ENCODE results near the gene LMBRD2. TPM values are rescaled to one million over a fixed set of nuclear protein-coding genes. Genes with fewer than 3 reads are reported as not detected.

Gene LMBRD2
- total and polyA plus RNA-seq, 10 of the 15 experiments (the other 5 are each of a cell fraction or from before 2014, with no cell fraction given): 0.90 to 9.8 (median 6.5) TPM

GRCh38 chr5:36105819-36106218, 45.9 kb downstream of the LMBRD2 start:
- no peak overlapping the region for H2AFZ ChIP-seq (ENCODE audit: control insufficient read depth, low read depth, low read length)
- intact Hi-C loops (cut with micrococcal nuclease; ENCODE audit: unreplicated experiment) (no loop called here), in situ Hi-C loops (cut with MboI) (no loop called here)
- ATAC-seq (no peak), FAIRE-seq (no peak), DNase-seq (ENCODE audit: low read depth, low spot score) (no peak)
- TF ChIP-seq STAT3 (IDR thresholded peaks at IDR 0.05; ENCODE audit: low read depth, low read length): no peak
- TF ChIP-seq ATF7 (IDR thresholded peaks at IDR 0.05; ENCODE audit: low read depth): no peak
- TF ChIP-seq BRCA1 (IDR thresholded peaks at IDR 0.05; ENCODE audit: low read depth, low read length): no peak
- TF ChIP-seq NFYB (IDR thresholded peaks at IDR 0.05; ENCODE audit: insufficient read depth, low read depth, low read length): no peak
- no peak for TF ChIP-seq DPF2 (IDR thresholded peaks at IDR 0.05)
- TF ChIP-seq, protein P1, sequence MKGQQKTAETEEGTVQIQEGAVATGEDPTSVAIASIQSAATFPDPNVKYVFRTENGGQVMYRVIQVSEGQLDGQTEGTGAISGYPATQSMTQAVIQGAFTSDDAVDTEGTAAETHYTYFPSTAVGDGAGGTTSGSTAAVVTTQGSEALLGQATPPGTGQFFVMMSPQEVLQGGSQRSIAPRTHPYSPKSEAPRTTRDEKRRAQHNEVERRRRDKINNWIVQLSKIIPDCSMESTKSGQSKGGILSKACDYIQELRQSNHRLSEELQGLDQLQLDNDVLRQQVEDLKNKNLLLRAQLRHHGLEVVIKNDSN (IDR thresholded peaks at IDR 0.05; ENCODE audit: borderline replicate concordance, extremely low read length, insufficient read depth, low read depth, low read length): no peak
- no TSS peak for BruUV-seq (replicated peaks)
- peaks cover 0 to 2% of the 10 kb centered on the region in 2 experiments; a peak in 3 of 4 replicates for H3K36me3 ChIP-seq (ENCODE audit: control insufficient read depth in 2 of 2, insufficient read depth in 2 of 2, low read length in 1 of 2)
- no peak overlapping the region for H3K4me3 ChIP-seq
- no peaks in the 10 kb centered on the region for H3K9me3 ChIP-seq (replicated peaks; ENCODE audit: control insufficient read depth, insufficient read depth, low read length)
- WGBS (ENCODE audit: insufficient coverage, insufficient replicate concordance, low lambda C conversion rate, missing lambda C conversion rate): 98% methylated on average over 2 of the region's 2 CpGs
- RAD21 ChIA-PET (ENCODE audit: unreplicated experiment): no interaction called here
- no peak overlapping the region for H3K27ac ChIP-seq (ENCODE audit: control insufficient read depth, insufficient read depth)
- POLR2A ChIA-PET: no interaction called here
- no peak overlapping the region for H3K4me2 ChIP-seq (ENCODE audit: control insufficient read depth, insufficient read depth)
- no peaks in the 10 kb centered on the region for H4K20me1 ChIP-seq (ENCODE audit: control insufficient read depth, insufficient read depth)
- SMC1A ChIA-PET (ENCODE audit: uncharacterized antibody, unreplicated experiment): no interaction called here
- H3K4me1 ChIP-seq (ENCODE audit: control insufficient read depth, insufficient read depth, low read length): no peaks in the 10 kb centered on the region
- CTCF ChIA-PET: interaction anchor here (0.7 to 1.9 kb wide), 2 partner anchors 27 to 52 kb away, joined by 3 to 10 read pairs; no protein-coding TSS in a partner anchor
- no peak overlapping the region for H3K9ac ChIP-seq (ENCODE audit: control insufficient read depth, insufficient read depth, low read length)
- no peaks in the 10 kb centered on the region for H3K27me3 ChIP-seq (replicated peaks in 1 of 2; ENCODE audit: control insufficient read depth in 2 of 2, insufficient read depth in 2 of 2, low read length in 1 of 2)
- no peaks in the 10 kb centered on the region for H3K79me2 ChIP-seq (ENCODE audit: control insufficient read depth, insufficient read depth, low read length)

GRCh38 chr5:36099748-36100147, 51.9 kb downstream of the LMBRD2 start:
- no TSS peak for BruUV-seq (replicated peaks)
- intact Hi-C loops (cut with micrococcal nuclease; ENCODE audit: unreplicated experiment) (no loop called here), in situ Hi-C loops (cut with MboI) (no loop called here)
- H3K79me2 ChIP-seq (ENCODE audit: control insufficient read depth, insufficient read depth, low read length): no peaks in the 10 kb centered on the region
- no peaks in the 10 kb centered on the region for H3K27me3 ChIP-seq (replicated peaks in 1 of 2; ENCODE audit: control insufficient read depth in 2 of 2, insufficient read depth in 2 of 2, low read length in 1 of 2)
- H3K36me3 ChIP-seq (ENCODE audit: control insufficient read depth in 2 of 2, insufficient read depth in 2 of 2, low read length in 1 of 2): no peaks in the 10 kb centered on the region
- ChIA-PET CTCF (no interaction called here), RAD21 (ENCODE audit: unreplicated experiment) (no interaction called here), SMC1A (ENCODE audit: uncharacterized antibody, unreplicated experiment) (no interaction called here), POLR2A (no interaction called here)
- H3K9me3 ChIP-seq (replicated peaks; ENCODE audit: control insufficient read depth, insufficient read depth, low read length): no peaks in the 10 kb centered on the region
- H3K4me1 ChIP-seq (ENCODE audit: control insufficient read depth, insufficient read depth, low read length): no peaks in the 10 kb centered on the region
- no peak overlapping the region for H3K9ac ChIP-seq (ENCODE audit: control insufficient read depth, insufficient read depth, low read length)
- no peak overlapping the region for H2AFZ ChIP-seq (ENCODE audit: control insufficient read depth, low read depth, low read length)
- DNase-seq (ENCODE audit: low read depth, low spot score) (no peak), FAIRE-seq (no peak), ATAC-seq (no peak)
- no peaks in the 10 kb centered on the region for H4K20me1 ChIP-seq (ENCODE audit: control insufficient read depth, insufficient read depth)
- no peak overlapping the region for H3K4me2 ChIP-seq (ENCODE audit: control insufficient read depth, insufficient read depth)
- no peak overlapping the region for H3K4me3 ChIP-seq
- no peak overlapping the region for H3K27ac ChIP-seq (ENCODE audit: control insufficient read depth, insufficient read depth)
- 95% methylated on average over 3 of the region's 3 CpGs for WGBS (ENCODE audit: insufficient coverage, insufficient replicate concordance, low lambda C conversion rate, missing lambda C conversion rate)
- TF ChIP-seq SMC3 (IDR thresholded peaks at IDR 0.05; ENCODE audit: borderline replicate concordance, low read length) (no peak), BCL11A (IDR thresholded peaks at IDR 0.05; ENCODE audit: low read depth, low read length) (no peak), TCF12 (IDR thresholded peaks at IDR 0.05; ENCODE audit: low read depth, low read length) (no peak), SIX5 (IDR thresholded peaks at IDR 0.05; ENCODE audit: low read depth, low read length, severe bottlenecking) (no peak), CEBPZ (IDR thresholded peaks at IDR 0.05; ENCODE audit: low read depth, low read length) (no peak), ZNF217 (IDR thresholded peaks at IDR 0.05) (no peak), HCFC1 (IDR thresholded peaks at IDR 0.05; ENCODE audit: low read length) (no peak)
- TF ChIP-seq, protein P2, sequence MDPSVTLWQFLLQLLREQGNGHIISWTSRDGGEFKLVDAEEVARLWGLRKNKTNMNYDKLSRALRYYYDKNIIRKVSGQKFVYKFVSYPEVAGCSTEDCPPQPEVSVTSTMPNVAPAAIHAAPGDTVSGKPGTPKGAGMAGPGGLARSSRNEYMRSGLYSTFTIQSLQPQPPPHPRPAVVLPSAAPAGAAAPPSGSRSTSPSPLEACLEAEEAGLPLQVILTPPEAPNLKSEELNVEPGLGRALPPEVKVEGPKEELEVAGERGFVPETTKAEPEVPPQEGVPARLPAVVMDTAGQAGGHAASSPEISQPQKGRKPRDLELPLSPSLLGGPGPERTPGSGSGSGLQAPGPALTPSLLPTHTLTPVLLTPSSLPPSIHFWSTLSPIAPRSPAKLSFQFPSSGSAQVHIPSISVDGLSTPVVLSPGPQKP (IDR thresholded peaks at IDR 0.05; ENCODE audit: low read depth, low read length): no peak
